Uterus (tissue), 2 donors: Measurements from ENCODE around the gene PRSS22.

Experiments
- CTCF ChIP-seq, 4 experiments: fragments of 200-600 bp in 2 of 4; fragments of 450-650 bp in 2 of 4; sonication (generic) in 2 of 4; IDR thresholded peaks; one replicate each; pipeline ENCODE4 v1.5.1; 2016 to 2019; ENCODE audit warnings: antibody characterized with exemption in 4 of 4, mild to moderate bottlenecking in 2 of 4, moderate library complexity in 1 of 4
- POLR2A ChIP-seq, 2 donors: fragments of 450-650 bp; IDR thresholded peaks; one replicate each; pipeline ENCODE4 v1.6.1; 2016; ENCODE audit warnings: antibody characterized with exemption in 2 of 2, mild to moderate bottlenecking in 1 of 2, moderate library complexity in 1 of 2

GRCh38 chr16:2902337-2903130 lies 44.6 kb upstream of the PRSS22 start:
- TF ChIP-seq CTCF (IDR thresholded peaks at IDR 0.05), result no peak
- TF ChIP-seq POLR2A (IDR thresholded peaks at IDR 0.05), result no peak
